ENCODE measurements around the gene DEPDC7.
"Not testable (repeated sequence)": the region's sequence is repeated elsewhere in the genome, so short reads cannot be mapped to it uniquely, and the experiment has no call there.

Gene DEPDC7

GRCh38 chr11:33015621-33016551, at the start of gene DEPDC7:
DEPDC7 (plus strand) TSS chr11:33015878; CDS start chr11:33015956, 78 bp downstream.
- in situ Hi-C loops (cut with HindIII; ENCODE audit: low sequenced_read_pairs), result no loop called here

DNA sequence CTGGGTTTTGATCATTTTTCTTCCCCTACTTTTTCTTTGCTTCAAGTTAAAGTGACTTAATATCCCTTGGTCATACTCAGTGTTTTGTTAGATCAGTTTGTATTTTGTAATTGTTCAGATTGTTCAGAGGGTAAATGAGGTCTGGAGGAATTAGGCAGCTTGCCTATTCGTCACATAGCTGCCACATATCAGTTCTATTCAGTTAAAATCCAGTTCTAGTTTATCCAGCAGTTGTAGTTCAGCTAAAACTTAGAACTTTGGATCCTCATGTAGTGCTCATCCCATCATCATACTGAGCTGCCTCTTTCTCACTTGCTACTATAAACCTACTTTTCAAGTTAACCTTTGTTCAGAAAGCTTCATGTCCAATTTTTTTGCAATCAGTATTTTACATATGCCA, 47.1 kb upstream of the DEPDC7 start:
- in situ Hi-C loops (cut with HindIII; ENCODE audit: low sequenced_read_pairs), result loop anchor here (5.0 kb wide), 2 partner anchors 44 to 94 kb away; no protein-coding TSS in a partner anchor

- in situ Hi-C loops (cut with HindIII; ENCODE audit: low sequenced_read_pairs), result not testable (repeated sequence)
These were observed 43.4 kb upstream of the DEPDC7 start for GRCh38 chr11:32972233-32972632.

GRCh38 chr11:32972781-32973180, 42.9 kb upstream of the DEPDC7 start:
- in situ Hi-C loops (cut with HindIII; ENCODE audit: low sequenced_read_pairs), result no loop called here

GRCh38 chr11:32982626-32983025, 33.1 kb upstream of the DEPDC7 start:
- in situ Hi-C loops (cut with HindIII; ENCODE audit: low sequenced_read_pairs), result no loop called here

- in situ Hi-C loops (cut with HindIII; ENCODE audit: low sequenced_read_pairs), result no loop called here
These were observed 32.2 kb upstream of the DEPDC7 start for GRCh38 chr11:32983506-32983905.

- in situ Hi-C loops (cut with HindIII; ENCODE audit: low sequenced_read_pairs), result no loop called here
These were observed 30.1 kb upstream of the DEPDC7 start for GRCh38 chr11:32985600-32985999.

GRCh38 chr11:32987851-32988250, 27.8 kb upstream of the DEPDC7 start:
- in situ Hi-C loops (cut with HindIII; ENCODE audit: low sequenced_read_pairs), result no loop called here

- in situ Hi-C loops (cut with HindIII; ENCODE audit: low sequenced_read_pairs), result no loop called here
These were observed 25.2 kb upstream of the DEPDC7 start for GRCh38 chr11:32990481-32990880.

DNA sequence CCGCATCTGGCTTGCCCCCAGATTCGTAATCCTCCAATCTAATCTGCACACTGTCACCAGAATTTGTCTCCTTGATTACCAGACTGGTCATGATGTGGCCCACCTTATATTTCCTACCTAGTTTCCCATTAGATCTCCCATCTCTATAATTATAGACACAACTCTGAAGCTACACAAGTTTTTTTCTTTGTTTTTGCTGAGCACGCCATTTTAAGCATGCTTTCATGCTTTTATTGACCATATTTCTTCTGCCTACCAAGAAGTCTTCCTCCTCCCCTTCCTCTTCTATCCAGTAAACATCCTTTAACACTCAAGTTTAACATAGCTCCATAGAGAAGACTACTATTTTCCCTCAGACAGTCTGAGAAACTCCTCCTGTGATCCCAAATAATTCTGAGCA, 24.3 kb upstream of the DEPDC7 start:
- in situ Hi-C loops (cut with HindIII; ENCODE audit: low sequenced_read_pairs), result no loop called here

DNA sequence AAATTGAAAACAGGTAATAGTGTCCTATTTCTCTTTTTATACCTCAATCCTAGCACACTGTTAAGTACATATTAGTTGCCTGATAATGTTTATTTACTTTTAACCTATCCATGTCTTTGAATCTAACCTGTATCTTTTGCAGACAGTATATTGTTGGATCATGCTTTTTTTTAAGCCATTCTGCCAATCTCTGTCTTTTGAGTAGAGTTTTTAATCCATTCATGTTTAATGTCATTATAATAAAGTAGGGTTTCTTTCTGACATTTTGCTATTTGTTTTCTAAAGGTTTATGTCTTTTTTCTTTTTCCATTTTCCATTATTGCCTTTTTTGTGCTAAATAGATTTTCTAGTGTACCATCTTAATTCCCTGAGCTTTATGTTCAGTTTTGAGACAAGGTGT, 23.8 kb upstream of the DEPDC7 start:
- in situ Hi-C loops (cut with HindIII; ENCODE audit: low sequenced_read_pairs), result no loop called here

DNA sequence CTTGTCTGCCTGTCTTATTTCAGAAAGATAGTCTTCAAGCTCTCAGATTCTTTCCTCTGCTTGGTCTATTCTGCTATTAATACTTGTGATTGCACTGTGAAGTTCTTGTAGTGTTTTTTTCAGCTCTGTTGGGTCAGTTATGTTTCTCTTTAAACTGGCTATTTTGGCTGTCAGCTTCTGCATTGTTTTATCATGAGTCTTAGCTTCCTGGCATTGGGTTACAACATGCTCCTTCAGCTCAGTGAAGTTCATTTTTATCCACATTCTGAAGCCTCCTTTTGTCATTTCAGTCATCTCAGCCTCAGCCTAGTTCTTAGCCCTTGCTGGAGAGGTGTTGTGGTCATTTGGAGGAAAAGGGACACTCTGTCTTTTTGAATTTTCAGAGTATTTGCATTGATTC, 15.5 kb upstream of the DEPDC7 start:
- in situ Hi-C loops (cut with HindIII; ENCODE audit: low sequenced_read_pairs), result loop anchor here (5.0 kb wide), 1 partner anchor 97 kb away; no protein-coding TSS in a partner anchor

- in situ Hi-C loops (cut with HindIII; ENCODE audit: low sequenced_read_pairs), result loop anchor here (5.0 kb wide), 1 partner anchor 96 kb away; no protein-coding TSS in a partner anchor
These were observed 14.4 kb upstream of the DEPDC7 start for GRCh38 chr11:33001281-33001680.

DNA sequence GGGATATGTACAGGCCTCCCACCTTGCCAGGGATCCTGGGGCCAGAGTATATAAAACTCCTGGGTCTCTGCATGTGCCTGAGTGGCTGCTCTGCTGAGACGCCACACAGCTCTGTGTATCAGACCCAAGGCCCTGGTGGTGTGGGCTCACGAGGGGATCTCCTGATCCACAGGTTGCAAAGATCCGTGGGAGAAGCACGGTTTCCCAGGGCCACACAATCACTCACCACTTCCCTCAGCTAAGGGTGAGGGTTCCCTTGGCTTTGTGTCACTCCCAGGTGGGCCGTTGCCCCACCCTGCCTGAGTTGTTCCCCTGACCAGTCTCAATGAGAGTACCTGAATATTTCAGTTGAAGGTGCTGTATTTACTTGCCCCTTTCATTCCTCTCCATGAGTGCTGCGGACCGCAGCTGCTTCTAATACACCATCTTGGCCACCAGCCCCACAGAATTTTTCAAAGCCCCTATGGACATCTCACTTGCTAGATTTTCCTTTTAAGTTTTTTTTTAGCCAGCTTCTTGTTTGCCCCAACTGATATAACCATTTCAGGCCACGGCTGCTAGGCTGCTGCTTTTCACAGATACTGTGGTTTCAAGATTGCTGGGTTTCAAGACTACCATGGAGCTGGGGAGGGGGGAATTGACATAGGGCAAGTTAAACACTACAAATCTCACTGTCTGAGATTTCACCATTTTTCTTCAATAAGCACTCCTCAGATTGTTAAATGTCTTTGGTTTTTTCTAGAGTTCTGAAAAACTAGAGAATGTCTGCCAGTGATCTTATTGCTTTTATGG, 13.7 kb upstream of the DEPDC7 start:
- in situ Hi-C loops (cut with HindIII; ENCODE audit: low sequenced_read_pairs), result loop anchor here (5.0 kb wide), 1 partner anchor 95 kb away; no protein-coding TSS in a partner anchor

DNA sequence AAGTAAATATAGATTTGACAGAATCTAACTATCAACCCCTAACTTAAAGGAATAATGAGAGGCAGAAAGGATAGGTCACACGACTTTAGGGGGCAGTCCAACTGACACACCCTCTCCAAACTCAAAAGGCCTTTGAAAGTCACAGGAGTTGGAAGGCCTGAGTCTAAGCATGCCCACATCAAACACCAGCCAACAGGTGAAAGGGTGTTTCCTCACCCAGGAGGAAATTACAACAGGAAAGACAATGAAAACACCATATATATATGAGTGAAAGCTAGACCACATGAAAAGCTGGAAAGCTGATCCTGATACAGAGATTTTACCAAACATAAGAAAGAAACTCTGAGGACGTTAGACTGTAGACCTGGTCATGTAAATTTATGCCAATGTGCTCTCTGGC, 10.5 kb upstream of the DEPDC7 start:
- in situ Hi-C loops (cut with HindIII; ENCODE audit: low sequenced_read_pairs), result no loop called here

GRCh38 chr11:33006010-33006409, 9.7 kb upstream of the DEPDC7 start:
- in situ Hi-C loops (cut with HindIII; ENCODE audit: low sequenced_read_pairs), result no loop called here

- in situ Hi-C loops (cut with HindIII; ENCODE audit: low sequenced_read_pairs), result loop anchor here (5.0 kb wide), 2 partner anchors 46 to 49 kb away; no protein-coding TSS in a partner anchor
These were observed 1.9 kb upstream of the DEPDC7 start for GRCh38 chr11:33013755-33014154.

- in situ Hi-C loops (cut with HindIII; ENCODE audit: low sequenced_read_pairs), result no loop called here
These were observed 976 bp downstream of the DEPDC7 start for GRCh38 chr11:33016654-33017053.

DNA sequence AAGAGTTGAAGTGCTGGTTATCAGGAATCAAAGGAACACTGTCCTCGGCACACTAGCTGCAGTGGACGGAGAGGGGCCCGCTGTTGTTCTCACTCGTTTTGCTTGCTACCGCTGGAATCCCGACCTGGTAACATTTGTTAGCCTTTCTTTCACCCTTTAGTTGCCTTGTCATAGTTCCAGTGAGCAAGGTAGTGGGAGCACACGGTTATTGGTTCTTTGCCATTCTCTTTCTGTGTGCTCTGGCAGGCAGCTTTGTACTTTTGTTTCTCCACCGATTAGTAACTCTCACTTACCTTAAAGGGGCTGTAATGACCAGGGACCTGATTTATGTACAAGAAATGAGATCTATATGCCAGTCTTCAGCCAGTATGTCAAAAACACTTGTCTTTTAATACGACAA, 1.8 kb downstream of the DEPDC7 start:
- in situ Hi-C loops (cut with HindIII; ENCODE audit: low sequenced_read_pairs), result no loop called here

DNA sequence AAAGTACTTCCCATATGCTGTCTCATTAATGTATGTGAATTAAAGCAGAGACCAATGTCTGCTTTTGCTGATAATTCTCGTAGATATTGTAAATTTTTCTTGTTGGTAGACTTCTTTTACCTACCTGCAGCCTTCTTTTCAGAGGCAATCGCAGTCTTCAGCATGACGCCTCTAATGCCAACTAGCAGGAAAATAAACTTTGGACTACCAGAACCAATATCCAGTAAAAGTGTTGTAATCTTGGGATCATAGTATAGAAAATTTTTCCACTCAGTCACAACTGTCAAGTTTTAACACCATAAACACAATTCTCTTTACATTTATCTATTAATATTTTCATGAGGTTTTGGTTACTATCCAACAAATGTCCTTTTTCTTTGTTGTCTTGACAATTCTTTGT, 2.3 kb downstream of the DEPDC7 start:
- in situ Hi-C loops (cut with HindIII; ENCODE audit: low sequenced_read_pairs), result no loop called here

DNA sequence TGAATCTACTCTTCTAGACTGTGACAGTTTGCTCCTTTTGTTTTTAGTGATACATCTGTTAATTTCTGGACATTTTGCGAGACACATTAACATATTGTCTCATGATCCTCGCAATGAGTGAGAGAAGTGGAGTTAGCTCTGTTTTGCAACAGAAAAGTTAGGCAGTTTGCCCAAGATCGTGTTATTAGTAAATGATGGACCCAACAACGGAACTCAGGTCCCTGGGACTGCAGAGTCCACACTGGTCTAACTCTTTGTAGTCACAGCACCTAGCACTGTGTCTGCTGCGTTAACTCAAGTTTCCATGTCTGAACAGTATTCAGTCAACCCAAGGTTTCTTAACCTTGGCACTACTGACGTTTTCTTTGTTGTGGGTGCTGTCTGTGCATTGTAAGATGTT, 3.2 kb downstream of the DEPDC7 start:
- in situ Hi-C loops (cut with HindIII; ENCODE audit: low sequenced_read_pairs), result no loop called here

GRCh38 chr11:33021501-33021900, 5.8 kb downstream of the DEPDC7 start:
- in situ Hi-C loops (cut with HindIII; ENCODE audit: low sequenced_read_pairs), result no loop called here
